IMR-90 (cell line): ENCODE results near the gene PHACTR3. TPM values are rescaled to one million over a fixed set of nuclear protein-coding genes. Genes with fewer than 3 reads are reported as not detected.

Experiments
- ATAC-seq: fragments of 200-7000 bp; cut with Tn5 transposase; 2 replicates; pipeline ENCODE4 v1.9.1; 2020; ENCODE audit warnings: low read depth, mild to moderate bottlenecking, moderate library complexity
- BruUV-seq: library from RNA; stranded (reverse); fragments of 400-500 nt; replicated peaks from 2 replicates; lab custom pipeline; 2021; lab: Mats Ljungman, UMichigan
- CTCF ChIA-PET: fragments of 300-600 bp; formaldehyde crosslinking; extraction: SDS; loops from one replicate; lab custom pipeline; 2021; ENCODE audit warnings: antibody characterized with exemption; lab: Yijun Ruan, JAX
- POLR2A ChIA-PET: fragments of 300-600 bp; sonication (Branson Sonifier 250); formaldehyde crosslinking; loops from one replicate; lab custom pipeline; 2022; ENCODE audit warnings: antibody characterized with exemption; ENCODE audit not compliant: unreplicated experiment; lab: Charles Lee
- DNase-seq: peaks from one replicate; pipeline ENCODE4 v3.0.0; 2013
- H2AFZ ChIP-seq: replicated peaks from 2 replicates; pipeline ENCODE3; 2013; ENCODE audit warnings: low read length, mild to moderate bottlenecking; ENCODE audit not compliant: poor library complexity
- H2AK5ac ChIP-seq: 2 replicates; pipeline ENCODE4 v1.6.1; 2013; ENCODE audit warnings: low read depth, low read length, inconsistent platforms
- H2AK9ac ChIP-seq: replicated peaks from 2 replicates; pipeline ENCODE3; 2013; ENCODE audit warnings: mild to moderate bottlenecking, low read depth, low read length, moderate library complexity; ENCODE audit not compliant: poor library complexity
- H2BK120ac ChIP-seq: 2 replicates; pipeline ENCODE4 v1.6.1; 2013; ENCODE audit warnings: low read depth, low read length, inconsistent platforms
- H2BK15ac ChIP-seq: 3 replicates; pipeline ENCODE4 v1.6.1; 2013; ENCODE audit warnings: low read depth, low read length, inconsistent platforms
- H2BK20ac ChIP-seq: 2 replicates; pipeline ENCODE4 v1.6.1; 2013; ENCODE audit warnings: low read depth, mild to moderate bottlenecking, inconsistent platforms, low read length, moderate library complexity
- H2BK5ac ChIP-seq: 2 replicates; pipeline ENCODE4 v1.6.1; 2013; ENCODE audit warnings: mild to moderate bottlenecking, low read depth, low read length, inconsistent platforms; ENCODE audit not compliant: poor library complexity, severe bottlenecking
- H3K14ac ChIP-seq: replicated peaks from 2 replicates; pipeline ENCODE4 v1.6.1; 2013; ENCODE audit warnings: low read depth, low read length, inconsistent platforms
- H3K18ac ChIP-seq: 2 replicates; pipeline ENCODE4 v1.6.1; 2013; ENCODE audit warnings: low read depth, low read length, control low read depth
- H3K23ac ChIP-seq: 2 replicates; pipeline ENCODE4 v1.6.1; 2013; ENCODE audit warnings: low read depth, low read length, inconsistent platforms
- H3K27ac ChIP-seq: 2 replicates; pipeline ENCODE4 v1.5.1; 2013; ENCODE audit warnings: mild to moderate bottlenecking, control low read depth, low read length; ENCODE audit not compliant: insufficient read depth
- H3K27me3 ChIP-seq: 2 replicates; pipeline ENCODE4 v1.6.1; 2013; ENCODE audit warnings: low read length; ENCODE audit not compliant: control insufficient read depth, insufficient read depth
- H3K36me3 ChIP-seq: 2 replicates; pipeline ENCODE4 v1.6.1; 2013; ENCODE audit warnings: low read length, mixed read lengths; ENCODE audit not compliant: control insufficient read depth, insufficient read depth
- H3K4ac ChIP-seq: 2 replicates; pipeline ENCODE4 v1.6.1; 2013; ENCODE audit warnings: low read depth, low read length, inconsistent platforms
- H3K4me1 ChIP-seq: 2 replicates; pipeline ENCODE4 v1.6.1; 2013; ENCODE audit warnings: low read length, mixed read lengths; ENCODE audit not compliant: control insufficient read depth, insufficient read depth
- H3K4me2 ChIP-seq: 2 replicates; pipeline ENCODE4 v1.6.1; 2013; ENCODE audit warnings: low read depth, mild to moderate bottlenecking, control low read depth, low read length, moderate library complexity
- H3K4me3 ChIP-seq: 2 replicates; pipeline ENCODE4 v1.5.1; 2013; ENCODE audit warnings: low read depth, mild to moderate bottlenecking, control low read depth, low read length, moderate library complexity; ENCODE audit not compliant: insufficient read depth
- H3K56ac ChIP-seq: 2 replicates; pipeline ENCODE4 v1.6.1; 2013; ENCODE audit warnings: low read length, inconsistent platforms; ENCODE audit not compliant: insufficient read depth; ENCODE audit errors: extremely low read depth
- H3K79me1 ChIP-seq, 2 experiments: 2 replicates each; pipeline ENCODE4 v1.6.1; 2013; ENCODE audit warnings: low read length in 2 of 2, inconsistent platforms in 1 of 2, low read depth in 1 of 2
- H3K9ac ChIP-seq: 2 replicates; pipeline ENCODE4 v1.6.1; 2013; ENCODE audit warnings: low read depth, low read length, control low read depth
- H3K9me1 ChIP-seq: 2 replicates; pipeline ENCODE4 v1.6.1; 2013; ENCODE audit warnings: low read length, inconsistent platforms; ENCODE audit not compliant: insufficient read depth
- H3K9me3 ChIP-seq: 2 replicates; pipeline ENCODE4 v1.6.1; 2013; ENCODE audit warnings: low read length; ENCODE audit not compliant: control insufficient read depth, insufficient read depth
- H4K20me1 ChIP-seq: 2 replicates; pipeline ENCODE4 v1.6.1; 2013; ENCODE audit warnings: low read length, inconsistent platforms; ENCODE audit not compliant: insufficient read depth
- H4K5ac ChIP-seq: 2 replicates; pipeline ENCODE4 v1.6.1; 2013; ENCODE audit warnings: mild to moderate bottlenecking, low read depth, low read length, control low read depth
- H4K8ac ChIP-seq, 2 experiments: 2 replicates each; pipeline ENCODE4 v1.6.1; 2013; ENCODE audit warnings: low read depth in 2 of 2, low read length in 2 of 2, control low read depth in 1 of 2, inconsistent platforms in 1 of 2
- H4K91ac ChIP-seq: 2 replicates; pipeline ENCODE4 v1.6.1; 2013; ENCODE audit warnings: low read depth, low read length, inconsistent platforms; ENCODE audit not compliant: insufficient read depth
- CTCF ChIP-seq: conservative IDR thresholded peaks from 2 replicates; pipeline ENCODE4 v1.5.1; 2012; ENCODE audit warnings: mild to moderate bottlenecking, low read depth, low read length, improper control_type of control experiment
- MAFK ChIP-seq: IDR thresholded peaks from 2 replicates; pipeline ENCODE4 v1.6.1; 2012; ENCODE audit warnings: low read depth, low read length, improper control_type of control experiment
- MXI1 ChIP-seq: IDR thresholded peaks from 2 replicates; pipeline ENCODE4 v1.6.1; 2012; ENCODE audit warnings: low read depth, mild to moderate bottlenecking, low read length, moderate library complexity, borderline replicate concordance
- WGBS, 2 experiments: methylation state at CpG; one replicate each; pipeline versions ENCODE4 v1.1.5 to v1.1.7; 2013; ENCODE audit warnings: missing lambda C conversion rate in 2 of 2; ENCODE audit not compliant: insufficient read length in 1 of 2; ENCODE audit errors: extremely low coverage in 2 of 2; 5-methylcytosine and 5-hydroxymethylcytosine counted together
- dilution Hi-C: fragments of 300-500 bp; cut with HindIII; formaldehyde crosslinking; loops from one replicate; pipeline ENCODE4 v1.14.3; 2018; ENCODE audit warnings: low sequenced_read_pairs; ENCODE audit not compliant: unreplicated experiment
- in situ Hi-C: fragments of 300-500 bp; cut with MboI; formaldehyde crosslinking; loops from 3 replicates; pipeline ENCODE4 v1.14.3; 2019; ENCODE audit warnings: low sequenced_read_pairs, inconsistent platforms, mixed read lengths
- intact Hi-C: fragments of 100-400 bp; cut with micrococcal nuclease; formaldehyde crosslinking; loops from 2 replicates; pipeline ENCODE4 v1.10.0; 2022
- polyA plus RNA-seq, 3 experiments: library from polyadenylated mRNA; depleted of rRNA; stranded (reverse); fragments of >200 nt; gene quantifications; 2 replicates each; pipeline ENCODE4 v1.2.3, GENCODE V29; 2012; ENCODE audit warnings: low replicate concordance in 1 of 3
- total RNA-seq: library from RNA; depleted of rRNA; stranded (reverse); fragments of >200 nt; gene quantifications from 2 replicates; pipeline ENCODE4 v1.2.3, GENCODE V29; 2012

PHACTR3 gene
- total and polyA plus RNA-seq, 2 of the 4 experiments (the other 2 are of a cell fraction): not detected

GRCh38 chr20:59604741-59605600, 631 bp downstream of the PHACTR3 start:
- Histone ChIP-seq H2BK20ac (no peak overlapping the region), H2BK5ac (no peak overlapping the region), H4K20me1 (no peaks in the 10 kb centered on the region), H2AK9ac (no peak overlapping the region), H3K79me1 (no peaks in the 10 kb centered on the region), H3K36me3 (no peaks in the 10 kb centered on the region), H4K91ac (no peak overlapping the region), H2BK15ac (no peak overlapping the region), H4K5ac (no peak overlapping the region), H3K4me3 (no peak overlapping the region), H3K9me3 (no peaks in the 10 kb centered on the region), H3K27me3 (peaks cover 8% of the 10 kb centered on the region; the same call in 1 of the 2 replicates), H4K8ac (no peak overlapping the region), H3K23ac (no peak overlapping the region), H3K14ac (no peak overlapping the region), H3K56ac (no peak overlapping the region), H3K27ac (no peak overlapping the region), H2AK5ac (no peak overlapping the region), H2BK120ac (no peak overlapping the region), H3K4ac (no peak overlapping the region), H3K9me1 (no peaks in the 10 kb centered on the region), H3K4me1 (no peaks in the 10 kb centered on the region), H3K4me2 (no peak overlapping the region), H3K9ac (no peak overlapping the region), H3K18ac (no peak overlapping the region), H2AFZ (no peak overlapping the region)
- intact Hi-C loops (no loop called here), dilution Hi-C loops (no loop called here), in situ Hi-C loops (no loop called here)
- DNase-seq: no peak
- BruUV-seq: no TSS peak
- TF ChIP-seq MAFK (no peak), MXI1 (no peak), CTCF (no peak)
- POLR2A ChIA-PET: no interaction called here
- ATAC-seq: no peak; the same call in 1 of the 2 replicates
- 0% methylated on average over 9 of the region's 88 CpGs; no CpG with 5 or more reads in 1 of the 2 experiments for WGBS, 2 experiments
- CTCF ChIA-PET: no interaction called here
